ENCODE results near the gene SH3BGRL2.

The SH3BGRL2 gene

GRCh38 chr6:79717989-79718388 is 86.9 kb downstream of the SH3BGRL2 start:
- H3K79me2 ChIP-seq (ENCODE audit: low read length) = no peaks in the 10 kb centered on the region
- no peaks in the 10 kb centered on the region for H3K9me3 ChIP-seq (replicated peaks; ENCODE audit: insufficient read depth, low read length)
- no peaks in the 10 kb centered on the region for H3K27me3 ChIP-seq (replicated peaks; ENCODE audit: insufficient read depth, low read length)
- no peak overlapping the region for H3K4me3 ChIP-seq (ENCODE audit: low read length)
- H2AFZ ChIP-seq (ENCODE audit: low read length) = no peak overlapping the region
- H3K4me1 ChIP-seq (ENCODE audit: low read length) = no peaks in the 10 kb centered on the region
- no peak overlapping the region for H3K9ac ChIP-seq (ENCODE audit: low read length)
- no peaks in the 10 kb centered on the region for H3K36me3 ChIP-seq (replicated peaks; ENCODE audit: insufficient read depth, low read length)
- H3F3A ChIP-seq (ENCODE audit: insufficient read depth, low read length) = no peaks in the 10 kb centered on the region
- no peak for DNase-seq
- H4K20me1 ChIP-seq (ENCODE audit: insufficient read depth, low read length) = no peaks in the 10 kb centered on the region
- H3K27ac ChIP-seq (ENCODE audit: low read length) = no peak overlapping the region
- H3K4me2 ChIP-seq (ENCODE audit: low read depth, low read length) = no peak overlapping the region
- TF ChIP-seq EZH2phosphoT487 (IDR thresholded peaks at IDR 0.05; ENCODE audit: low read length) (no peak), CTCF (IDR thresholded peaks at IDR 0.05; ENCODE audit: low read length) (no peak), EZH2 (optimal IDR thresholded peaks at IDR 0.05; ENCODE audit: low read depth, low read length) (no peak)
- no peaks in the 10 kb centered on the region for H3K9me2 ChIP-seq (replicated peaks; ENCODE audit: insufficient read depth, low read length)

GRCh38 chr6:79718509-79719247 is 87.5 kb downstream of the SH3BGRL2 start:
- no peaks in the 10 kb centered on the region for H3K36me3 ChIP-seq (replicated peaks; ENCODE audit: insufficient read depth, low read length)
- H3K27ac ChIP-seq (ENCODE audit: low read length) = no peak overlapping the region
- H3K9ac ChIP-seq (ENCODE audit: low read length) = no peak overlapping the region
- no peaks in the 10 kb centered on the region for H3K27me3 ChIP-seq (replicated peaks; ENCODE audit: insufficient read depth, low read length)
- H3K79me2 ChIP-seq (ENCODE audit: low read length) = no peaks in the 10 kb centered on the region
- TF ChIP-seq EZH2 (optimal IDR thresholded peaks at IDR 0.05; ENCODE audit: low read depth, low read length) (no peak), CTCF (IDR thresholded peaks at IDR 0.05; ENCODE audit: low read length) (no peak), EZH2phosphoT487 (IDR thresholded peaks at IDR 0.05; ENCODE audit: low read length) (no peak)
- H4K20me1 ChIP-seq (ENCODE audit: insufficient read depth, low read length) = no peaks in the 10 kb centered on the region
- H3K4me3 ChIP-seq (ENCODE audit: low read length) = no peak overlapping the region
- H3K4me1 ChIP-seq (ENCODE audit: low read length) = no peaks in the 10 kb centered on the region
- DNase-seq = no peak
- no peak overlapping the region for H2AFZ ChIP-seq (ENCODE audit: low read length)
- no peaks in the 10 kb centered on the region for H3K9me2 ChIP-seq (replicated peaks; ENCODE audit: insufficient read depth, low read length)
- H3F3A ChIP-seq (ENCODE audit: insufficient read depth, low read length) = no peaks in the 10 kb centered on the region
- no peak overlapping the region for H3K4me2 ChIP-seq (ENCODE audit: low read depth, low read length)
- H3K9me3 ChIP-seq (replicated peaks; ENCODE audit: insufficient read depth, low read length) = no peaks in the 10 kb centered on the region

- no peak overlapping the region for H2AFZ ChIP-seq (ENCODE audit: low read length)
- no peaks in the 10 kb centered on the region for H4K20me1 ChIP-seq (ENCODE audit: insufficient read depth, low read length)
- no peak overlapping the region for H3K27ac ChIP-seq (ENCODE audit: low read length)
- TF ChIP-seq EZH2 (optimal IDR thresholded peaks at IDR 0.05; ENCODE audit: low read depth, low read length) = no peak
- no peak for TF ChIP-seq EZH2phosphoT487 (IDR thresholded peaks at IDR 0.05; ENCODE audit: low read length)
- no peak for TF ChIP-seq CTCF (IDR thresholded peaks at IDR 0.05; ENCODE audit: low read length)
- no peak overlapping the region for H3K4me2 ChIP-seq (ENCODE audit: low read depth, low read length)
- no peak overlapping the region for H3K4me3 ChIP-seq (ENCODE audit: low read length)
- H3K9me2 ChIP-seq (replicated peaks; ENCODE audit: insufficient read depth, low read length) = no peaks in the 10 kb centered on the region
- no peaks in the 10 kb centered on the region for H3K4me1 ChIP-seq (ENCODE audit: low read length)
- H3K27me3 ChIP-seq (replicated peaks; ENCODE audit: insufficient read depth, low read length) = no peaks in the 10 kb centered on the region
- H3K9me3 ChIP-seq (replicated peaks; ENCODE audit: insufficient read depth, low read length) = no peaks in the 10 kb centered on the region
- H3K9ac ChIP-seq (ENCODE audit: low read length) = no peak overlapping the region
- no peaks in the 10 kb centered on the region for H3K79me2 ChIP-seq (ENCODE audit: low read length)
- no peaks in the 10 kb centered on the region for H3K36me3 ChIP-seq (replicated peaks; ENCODE audit: insufficient read depth, low read length)
- no peaks in the 10 kb centered on the region for H3F3A ChIP-seq (ENCODE audit: insufficient read depth, low read length)
- DNase-seq = no peak
These were observed 88.3 kb downstream of the SH3BGRL2 start for GRCh38 chr6:79719248-79719960.

Measured in MM.1S (cell line).